Psoas muscle (tissue), 8 donors: ENCODE measurements around the gene ASAP2. TPM values are rescaled to one million over a fixed set of nuclear protein-coding genes. Genes with fewer than 3 reads are reported as not detected.

Source experiments
- ATAC-seq, 4 donors: fragments of 200-7000 bp; cut with Tn5 transposase; one replicate each; pipeline ENCODE4 v1.9.1; 2020; ENCODE audit warnings: moderate library complexity in 3 of 4, mild to moderate bottlenecking in 2 of 4
- DNase-seq, 2 donors: peaks; one replicate each; pipeline ENCODE4 v3.0.0-alpha.2; 2020
- H3K27ac ChIP-seq: fragments of 200-600 bp; one replicate; pipeline ENCODE4 v1.8.0; 2022
- H3K27me3 ChIP-seq, 3 donors: fragments of 200-600 bp in 1 of 3; one replicate each; pipeline versions ENCODE4 v1.6.1 to v1.8.0; 2013 to 2022; ENCODE audit warnings: low read length in 2 of 3, mild to moderate bottlenecking in 2 of 3, moderate library complexity in 1 of 3; ENCODE audit not compliant: insufficient read depth in 3 of 3
- H3K36me3 ChIP-seq, 2 donors: fragments of 200-600 bp in 1 of 2; one replicate each; pipeline versions ENCODE4 v1.6.1 to v1.8.0; 2013 to 2022; ENCODE audit warnings: low read depth in 1 of 2, mild to moderate bottlenecking in 1 of 2, moderate library complexity in 1 of 2; ENCODE audit not compliant: insufficient read depth in 1 of 2
- H3K4me1 ChIP-seq: fragments of 200-600 bp; one replicate; pipeline ENCODE4 v1.8.0; 2022
- H3K4me3 ChIP-seq: fragments of 200-600 bp; one replicate; pipeline ENCODE4 v1.8.0; 2022; ENCODE audit warnings: mild to moderate bottlenecking
- H3K9me3 ChIP-seq: fragments of 200-600 bp; one replicate; pipeline ENCODE4 v1.8.0; 2022
- WGBS, 3 donors: extraction: QIAGEN DNeasy Blood & Tissue Kit; methylation state at CpG; one replicate each; pipeline versions ENCODE4 v1.1.6 to v1.1.7; 2013; 5-methylcytosine and 5-hydroxymethylcytosine counted together
- intact Hi-C, 2 donors: fragments of 100-400 bp; cut with DNase I; formaldehyde crosslinking; loops; one replicate each; pipeline versions ENCODE4 v1.11.0 to v1.14.2; 2022
- long read RNA-seq, 2 donors: library from polyadenylated mRNA; unstranded; transcript quantifications; one replicate each; pipeline ENCODE4 v2.0.0, GENCODE V29; 2021
- polyA plus RNA-seq, 3 donors: library from polyadenylated mRNA; stranded (reverse); fragments of 200-250 nt; gene quantifications; one replicate each; pipeline ENCODE4 v1.2.3, GENCODE V29; 2013
- total RNA-seq, 4 donors: library from RNA; stranded (reverse); fragmentation: NEBNext Ultra II Directional in 2 of 4; extraction: Animal tissue kit (Norgen Biotek cat#: 25700) in 2 of 4; gene quantifications; one replicate each; pipeline versions ENCODE4 v1.2.1 to v1.2.4, GENCODE V29; 2021 to 2023
- TF ChIP-seq, protein P1 (sequence below): fragments of 200-600 bp; IDR thresholded peaks from one replicate; pipeline ENCODE4 v1.8.0; 2022; ENCODE audit warnings: antibody characterized with exemption
- donor health status: healthy with polysubstance abuse.
- donor health status: DM: no; HTN: no; CAD: no; lungs with moderate emphysema.
- donor health status: Bipolar disorder and iron deficiency.
- donor health status: healthy.
- donor health status: DM: yes; HTN: yes; CAD: no.
- donor health status: DM: no; HTN: no; CAD: no.
- donor health status: DM: no; HTN: no; CAD: no.
- donor health status: DM: yes; HTN: yes; CAD: no.

The ASAP2 gene
- total RNA-seq, result 1 to 10 TPM; 2.5 to 9.0 (median 4.1) TPM
- polyA plus RNA-seq, result 1 to 10 TPM; 1.6 to 3.3 (median 2.0) TPM
- long read RNA-seq, donor 1, partial matches to known transcripts, result 2 of 2 reads
- long read RNA-seq, donor 1, other reads (novel, unspliced or antisense), result 0 of 2 reads
- long read RNA-seq, donor 2, partial matches to known transcripts, result 3 of 3 reads
- long read RNA-seq, donor 2, other reads (novel, unspliced or antisense), result 0 of 3 reads

DNA sequence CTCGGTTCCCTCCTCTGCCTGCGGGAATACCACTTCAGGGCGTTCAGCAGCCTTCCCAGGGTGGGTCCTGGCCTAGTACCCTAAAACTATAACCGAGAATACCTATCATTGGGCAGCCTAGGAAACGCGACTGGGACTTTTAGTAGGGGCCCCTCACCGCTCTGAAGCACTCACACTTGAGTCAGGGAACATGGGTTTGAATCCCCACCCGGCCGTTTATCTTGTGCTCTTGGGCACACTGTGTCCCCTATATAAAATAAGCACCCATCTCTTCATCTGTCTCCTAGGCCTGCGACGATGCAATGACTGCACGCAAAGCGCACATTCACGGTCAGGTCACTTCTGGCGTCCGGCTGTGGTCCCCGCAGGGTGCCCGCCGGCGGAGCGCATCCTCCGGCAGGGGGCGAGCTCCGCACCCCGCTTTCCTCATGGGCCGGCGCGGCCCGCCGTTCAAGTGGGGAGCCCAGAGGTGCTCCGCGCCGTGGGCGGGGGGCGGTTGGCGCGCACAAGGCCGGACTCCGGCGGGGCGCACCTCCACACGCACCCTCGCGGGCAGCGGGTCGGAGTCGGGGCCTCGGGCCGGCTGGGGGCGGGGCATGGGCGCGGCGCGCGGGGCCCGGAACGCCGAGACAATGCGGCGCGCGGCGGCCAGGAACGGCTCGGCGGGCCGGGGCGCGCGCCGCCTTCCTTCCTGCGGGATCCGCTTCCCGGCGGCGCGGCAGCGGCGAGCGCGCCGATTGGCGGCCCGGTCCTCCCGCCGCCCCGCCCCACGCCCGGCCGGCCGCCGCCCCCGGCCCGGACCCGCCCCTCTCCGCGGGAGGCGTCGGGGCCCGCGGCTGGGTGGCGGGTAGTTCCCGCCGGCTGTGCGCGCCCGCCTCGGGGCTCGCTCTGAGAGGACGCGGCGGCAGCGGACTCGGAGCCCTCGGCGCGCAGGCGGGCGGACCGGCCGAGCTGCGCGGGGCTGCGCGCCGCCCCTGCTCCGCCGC, at the start of gene ASAP2:
ASAP2 (plus strand) TSS at position 850 of the 986 bp plus-strand sequence. CDS start 293 bp downstream, outside the sequence.
- TF ChIP-seq, protein P1, sequence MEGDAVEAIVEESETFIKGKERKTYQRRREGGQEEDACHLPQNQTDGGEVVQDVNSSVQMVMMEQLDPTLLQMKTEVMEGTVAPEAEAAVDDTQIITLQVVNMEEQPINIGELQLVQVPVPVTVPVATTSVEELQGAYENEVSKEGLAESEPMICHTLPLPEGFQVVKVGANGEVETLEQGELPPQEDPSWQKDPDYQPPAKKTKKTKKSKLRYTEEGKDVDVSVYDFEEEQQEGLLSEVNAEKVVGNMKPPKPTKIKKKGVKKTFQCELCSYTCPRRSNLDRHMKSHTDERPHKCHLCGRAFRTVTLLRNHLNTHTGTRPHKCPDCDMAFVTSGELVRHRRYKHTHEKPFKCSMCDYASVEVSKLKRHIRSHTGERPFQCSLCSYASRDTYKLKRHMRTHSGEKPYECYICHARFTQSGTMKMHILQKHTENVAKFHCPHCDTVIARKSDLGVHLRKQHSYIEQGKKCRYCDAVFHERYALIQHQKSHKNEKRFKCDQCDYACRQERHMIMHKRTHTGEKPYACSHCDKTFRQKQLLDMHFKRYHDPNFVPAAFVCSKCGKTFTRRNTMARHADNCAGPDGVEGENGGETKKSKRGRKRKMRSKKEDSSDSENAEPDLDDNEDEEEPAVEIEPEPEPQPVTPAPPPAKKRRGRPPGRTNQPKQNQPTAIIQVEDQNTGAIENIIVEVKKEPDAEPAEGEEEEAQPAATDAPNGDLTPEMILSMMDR, result peak; percentile 73
- DNase-seq, result peak; percentile 80 to 86

DNA sequence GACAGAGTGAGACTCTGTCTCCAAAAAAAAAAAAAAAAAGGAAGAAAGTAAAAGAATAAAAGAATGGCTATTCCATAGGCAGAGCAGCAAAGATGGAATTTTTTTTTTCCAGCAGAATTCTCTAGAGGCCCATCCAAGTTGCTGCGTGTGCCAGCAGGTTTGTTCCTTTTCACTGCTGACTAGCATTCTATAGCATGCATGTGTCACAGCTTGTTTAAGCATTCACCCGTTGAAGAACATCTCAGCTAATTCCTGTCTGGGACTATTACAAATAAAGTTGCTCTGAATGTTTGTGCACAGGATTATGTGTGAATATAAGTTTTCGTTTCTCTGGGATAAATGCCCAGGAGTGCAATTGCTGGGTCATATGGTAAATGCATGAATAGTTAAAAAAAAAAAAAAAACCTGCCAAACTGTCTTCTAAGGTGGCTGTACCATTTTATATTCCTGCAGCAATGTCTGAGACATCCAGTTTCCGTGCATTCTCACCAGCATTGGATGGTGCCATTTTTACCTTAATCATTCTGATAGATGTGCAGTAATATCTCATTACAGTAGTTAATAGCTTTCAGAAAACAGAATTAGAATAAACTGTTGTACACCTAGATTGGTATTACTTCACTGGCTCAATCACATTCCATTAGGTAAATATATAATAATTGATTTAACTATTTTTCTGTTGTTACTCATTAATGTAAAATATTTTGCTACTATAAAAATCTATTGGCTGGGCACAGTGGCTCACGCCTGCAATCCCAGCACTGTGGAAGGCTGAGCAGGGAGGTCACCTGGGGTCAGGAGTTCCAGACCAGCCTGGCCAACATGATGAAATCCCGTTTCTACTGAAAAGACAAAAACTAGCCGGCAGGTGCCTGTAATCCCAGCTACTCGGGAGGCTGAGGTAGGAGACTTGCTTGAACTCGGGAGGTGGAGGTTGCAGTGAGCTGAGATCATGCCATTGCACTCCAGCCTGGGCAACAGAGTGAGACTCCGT, 47.5 kb upstream of the ASAP2 start:
- intact Hi-C loops, result no loop called here
- no peak for DNase-seq
- Histone ChIP-seq H3K4me1 (no peaks in the 10 kb centered on the region), H3K9me3 (no peaks in the 10 kb centered on the region), H3K36me3 (no peaks in the 10 kb centered on the region), H3K4me3 (no peak overlapping the region), H3K27ac (no peak overlapping the region), H3K27me3 (no peaks in the 10 kb centered on the region)
- 56 to 68% (median 57%) methylated on average over 9 to 10 of the region's 10 CpGs for WGBS, 3 donors
- ATAC-seq, result no peak
- TF ChIP-seq, protein P1, result no peak

More for the DNA sequence above, at the start of gene ASAP2:
- Histone ChIP-seq H3K4me3 (peak within 1 kb of the TSS; percentile 79), H3K36me3 (no peaks in the 10 kb centered on the region), H3K9me3 (no peaks in the 10 kb centered on the region), H3K27ac (peak within 1 kb of the TSS; percentile 65), H3K4me1 (no peaks in the 10 kb centered on the region), H3K27me3 (peaks cover 0 to 18% (median 0%) of the 10 kb centered on the region in 3 donors)
- 2 to 5% (median 4%) methylated on average over 49 to 127 of the region's 128 CpGs for WGBS, 3 donors
- intact Hi-C loops, result loop anchor here (2.0 to 5.0 kb wide), 3 partner anchors 63 to 129 kb away; no protein-coding TSS in a partner anchor
- peak; percentile 73 to 88 (median 87) for ATAC-seq

DNA sequence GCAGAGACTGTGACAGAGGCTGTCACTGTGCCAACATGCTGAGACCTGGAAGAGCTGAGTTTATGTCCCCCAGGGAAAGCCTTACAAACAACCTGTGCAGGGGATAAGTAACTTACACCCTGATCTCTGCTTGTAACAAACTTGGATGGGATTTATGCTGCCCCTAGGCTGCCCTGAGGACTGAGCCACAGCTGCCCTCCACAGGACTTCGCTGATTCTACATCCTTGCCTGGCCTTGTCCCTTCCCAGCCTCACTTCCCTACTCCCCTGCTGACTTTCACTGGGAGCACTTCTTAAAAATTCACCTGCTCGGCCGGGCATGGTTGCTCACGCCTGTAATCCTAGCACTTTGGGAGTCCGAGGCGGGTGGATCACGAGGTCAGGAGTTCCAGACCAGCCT, 45.9 kb upstream of the ASAP2 start:
- no peaks in the 10 kb centered on the region for H3K27me3 ChIP-seq
- no peaks in the 10 kb centered on the region for H3K9me3 ChIP-seq
- DNase-seq (no peak), ATAC-seq (no peak)
- intact Hi-C loops, result no loop called here
- no peaks in the 10 kb centered on the region for H3K4me1 ChIP-seq
- H3K27ac ChIP-seq, result no peak overlapping the region
- no peaks in the 10 kb centered on the region for H3K36me3 ChIP-seq
- H3K4me3 ChIP-seq, result no peak overlapping the region
- TF ChIP-seq, protein P1, result no peak
- 82 to 87% (median 85%) methylated on average over 7 of the region's 7 CpGs for WGBS, 3 donors

DNA sequence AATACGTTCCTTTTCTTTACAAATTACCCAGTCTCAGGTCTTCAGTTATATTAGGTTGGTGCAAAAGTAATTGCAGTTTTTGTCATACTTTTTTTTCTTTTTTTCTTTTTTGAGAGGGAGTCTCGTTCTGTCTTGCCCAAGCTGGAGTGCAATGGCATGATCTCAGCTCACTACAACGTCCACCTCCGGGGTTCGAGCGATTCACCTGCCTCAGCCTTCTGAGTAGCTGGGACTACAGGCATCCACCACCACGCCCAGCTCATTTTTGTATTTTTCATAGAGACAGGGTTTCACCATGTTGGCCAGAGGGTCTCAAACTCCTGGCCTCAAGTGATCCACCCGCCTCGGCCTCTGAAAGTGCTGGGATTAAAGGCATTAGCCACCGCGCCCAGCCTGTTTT, 43.8 kb upstream of the ASAP2 start:
- Histone ChIP-seq H3K27ac (no peak overlapping the region), H3K36me3 (no peaks in the 10 kb centered on the region), H3K9me3 (no peaks in the 10 kb centered on the region), H3K4me3 (no peak overlapping the region), H3K27me3 (no peaks in the 10 kb centered on the region), H3K4me1 (no peaks in the 10 kb centered on the region)
- intact Hi-C loops, result no loop called here
- TF ChIP-seq, protein P1, result no peak
- DNase-seq, result no peak
- 68 to 81% (median 74%) methylated on average over 11 of the region's 11 CpGs for WGBS, 3 donors
- no peak for ATAC-seq
